HG03025 (cell line): ENCODE measurements around the gene FRMD4A.

Experiments
- ATAC-seq: cut with Tn5 transposase; IDR thresholded peaks from one replicate; pipeline ENCODE4 v1.9.1; 2021; ENCODE audit warnings: mild to moderate bottlenecking, moderate library complexity; ENCODE audit not compliant: unreplicated experiment, low FRiP score

Gene FRMD4A

DNA sequence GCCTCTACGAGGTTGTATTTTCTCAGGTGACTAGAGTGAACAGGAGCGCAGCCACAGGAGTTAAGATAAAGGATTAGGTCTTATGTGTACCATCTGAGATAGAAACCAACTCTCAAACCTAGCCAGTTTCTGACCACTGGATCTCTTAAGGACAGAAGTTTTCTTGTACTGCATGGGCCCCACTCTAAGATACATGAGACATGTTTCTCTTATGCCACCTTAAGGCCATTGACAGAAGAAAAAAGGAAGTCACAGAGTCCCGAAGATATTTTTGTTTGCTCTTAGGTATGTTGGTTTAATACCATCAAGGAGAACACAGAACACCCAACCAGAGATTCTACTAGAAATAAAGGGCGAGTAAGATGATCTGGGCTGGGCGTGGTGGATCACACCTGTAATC lies 335.8 kb downstream of the FRMD4A start:
- no peak for ATAC-seq

DNA sequence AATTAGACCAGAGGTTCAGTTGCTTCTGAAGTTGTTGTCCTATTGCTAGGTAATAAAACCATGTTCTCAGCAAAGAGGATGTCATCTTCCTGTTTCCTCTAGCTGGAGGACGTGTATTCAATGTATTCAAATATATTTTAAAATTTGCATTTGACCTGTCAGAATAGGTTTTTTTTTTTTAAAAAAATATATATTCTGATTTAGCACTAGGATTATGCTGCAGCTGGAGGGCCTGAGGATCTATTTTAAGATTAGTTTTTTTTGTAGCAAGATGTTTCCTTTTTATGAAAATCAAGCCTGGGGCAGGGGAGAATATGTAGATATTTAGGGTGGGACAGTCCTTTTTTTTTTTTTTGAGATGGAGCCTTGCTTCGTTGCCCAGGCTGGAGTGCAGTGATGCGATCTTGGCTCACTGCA lies 337.0 kb downstream of the FRMD4A start:
- ATAC-seq = no peak

DNA sequence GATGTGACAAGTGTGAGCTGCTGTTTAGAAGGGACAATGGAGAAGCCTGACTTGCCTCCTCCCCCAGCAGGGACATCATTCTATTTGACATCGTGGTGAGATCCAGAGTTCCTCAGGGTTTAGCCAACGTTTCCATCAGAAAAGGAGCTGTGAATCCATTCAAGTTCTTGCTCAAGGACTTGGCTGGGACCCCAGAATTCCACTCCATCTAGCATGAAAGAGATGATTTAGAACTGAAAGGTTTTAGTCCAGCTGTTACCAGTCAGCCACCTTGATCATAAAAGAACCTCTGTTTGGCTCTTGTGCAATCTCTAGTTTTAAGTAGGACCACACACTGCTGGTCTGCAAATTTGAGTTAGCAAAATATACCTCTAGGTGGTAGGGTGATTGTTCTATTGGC lies 337.6 kb downstream of the FRMD4A start:
- no peak for ATAC-seq

DNA sequence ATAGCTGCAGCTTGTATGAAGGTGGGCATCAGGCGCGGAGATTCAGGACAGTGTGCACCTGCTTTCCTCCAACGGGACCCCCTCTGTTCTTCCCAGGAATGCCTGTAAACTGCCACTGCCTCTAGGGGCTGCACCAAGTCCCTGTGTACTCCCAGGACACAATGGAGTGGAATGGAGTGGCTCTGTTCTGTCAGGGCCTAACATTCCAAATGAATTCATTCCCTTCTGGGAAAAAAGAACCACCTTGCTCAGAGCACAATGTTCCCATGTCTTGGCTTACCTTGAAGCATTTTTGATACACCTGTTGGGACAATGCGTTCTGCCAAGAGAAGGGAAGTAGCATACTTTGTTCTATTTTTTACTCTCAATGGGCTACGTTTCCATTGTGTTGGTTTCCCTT lies 339.4 kb downstream of the FRMD4A start:
- ATAC-seq = no peak

DNA sequence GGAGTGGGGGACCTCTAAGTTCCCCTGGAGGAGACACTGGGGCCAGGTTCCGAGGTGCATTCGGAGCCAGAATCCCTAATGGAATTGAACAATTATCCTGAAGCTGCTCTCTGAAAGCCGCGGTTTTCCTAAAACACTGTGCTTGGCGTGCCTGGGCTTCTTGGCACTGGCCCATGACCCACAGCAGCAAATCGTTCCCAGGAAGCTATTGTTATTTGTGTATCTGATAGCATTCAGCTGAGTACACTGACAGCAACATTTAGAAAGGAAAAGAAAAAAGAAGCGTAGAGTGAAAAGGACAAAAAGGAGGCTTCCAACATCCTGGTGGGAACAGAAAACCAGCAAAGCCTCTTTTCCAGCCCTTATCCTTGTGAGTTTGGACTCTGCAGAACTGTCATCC lies 339.8 kb downstream of the FRMD4A start:
- no peak for ATAC-seq

DNA sequence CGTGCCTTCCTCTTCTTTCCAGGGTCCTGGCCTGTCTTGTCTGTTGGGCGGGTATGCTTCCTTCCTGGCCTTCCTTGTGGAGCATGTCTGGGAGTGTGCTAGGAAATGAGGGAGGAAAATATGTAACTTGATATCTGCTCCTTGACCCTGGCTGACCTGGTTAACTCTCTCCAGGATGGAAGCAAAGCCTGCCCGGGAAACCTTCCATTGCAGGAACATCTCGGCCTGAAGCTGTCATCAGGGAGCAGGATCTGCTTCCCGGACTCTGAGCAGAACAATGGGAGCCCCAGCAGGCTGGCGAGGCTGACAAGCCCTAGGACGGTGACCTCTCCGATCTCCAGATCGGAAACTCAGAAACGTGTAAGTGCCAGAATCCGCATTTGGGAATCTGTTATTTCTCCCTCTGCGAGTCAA lies 340.3 kb downstream of the FRMD4A start:
- no peak for ATAC-seq

DNA sequence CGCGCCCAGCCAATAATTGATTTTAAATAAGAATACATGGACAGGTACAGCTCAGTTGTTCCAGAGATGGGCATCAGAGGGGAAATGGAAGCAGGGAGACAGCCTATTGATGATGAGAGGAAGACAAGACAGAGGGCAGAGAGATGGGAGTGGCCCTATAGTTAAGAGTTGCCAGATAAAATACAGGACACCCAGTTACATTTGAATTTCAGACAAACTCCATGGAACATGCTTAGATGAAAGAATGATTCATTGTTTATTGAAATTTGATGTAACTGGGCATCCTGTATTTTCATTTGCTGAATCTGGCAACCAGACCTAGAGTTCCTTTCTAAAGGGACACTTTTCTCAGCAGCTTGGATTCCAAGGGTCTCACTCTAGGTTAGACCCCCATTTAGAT lies 341.1 kb downstream of the FRMD4A start:
- no peak for ATAC-seq

DNA sequence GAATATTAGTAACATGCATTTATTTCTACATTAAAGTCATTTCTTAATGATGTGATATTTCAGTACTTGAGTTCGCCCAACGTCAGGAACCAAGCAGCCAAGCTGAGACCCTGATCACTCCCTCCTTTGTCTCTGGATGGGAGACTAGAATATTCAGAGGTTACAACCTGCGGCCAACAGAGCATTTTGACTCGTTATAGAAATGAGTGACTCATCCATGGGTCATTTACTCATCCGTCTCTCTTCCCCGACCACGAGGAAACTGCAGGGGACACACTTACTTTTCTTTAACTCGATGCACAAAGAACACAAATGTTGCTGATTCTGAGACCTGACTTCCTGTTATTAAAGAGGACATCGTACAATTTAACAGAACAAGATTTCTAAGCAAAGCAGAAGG lies 343.3 kb downstream of the FRMD4A start:
- ATAC-seq = no peak

DNA sequence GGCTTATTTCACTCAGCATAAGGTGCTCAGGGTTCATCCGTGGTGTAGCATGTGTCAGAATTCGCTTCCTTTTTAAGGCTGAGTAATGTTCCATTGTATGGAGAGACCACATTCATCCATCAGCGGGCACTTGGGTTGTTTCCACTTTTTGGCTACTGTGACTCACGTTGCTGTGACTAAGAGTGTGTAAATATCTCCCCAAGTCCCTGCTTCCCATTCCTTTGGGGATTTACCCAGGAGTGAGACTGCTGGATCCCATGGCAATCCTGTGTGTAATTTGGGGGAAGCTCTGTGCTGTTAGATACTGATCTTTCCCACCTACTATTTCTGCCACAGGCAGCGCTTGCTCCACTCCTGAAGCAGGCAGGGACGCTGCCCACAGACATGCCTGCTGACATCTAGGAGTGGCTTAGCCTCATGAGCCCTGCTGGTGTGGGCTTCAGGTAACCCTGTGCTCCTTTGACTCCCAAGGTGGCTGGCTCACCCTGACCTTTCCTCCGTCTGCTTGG lies 346.0 kb downstream of the FRMD4A start:
- no peak for ATAC-seq

DNA sequence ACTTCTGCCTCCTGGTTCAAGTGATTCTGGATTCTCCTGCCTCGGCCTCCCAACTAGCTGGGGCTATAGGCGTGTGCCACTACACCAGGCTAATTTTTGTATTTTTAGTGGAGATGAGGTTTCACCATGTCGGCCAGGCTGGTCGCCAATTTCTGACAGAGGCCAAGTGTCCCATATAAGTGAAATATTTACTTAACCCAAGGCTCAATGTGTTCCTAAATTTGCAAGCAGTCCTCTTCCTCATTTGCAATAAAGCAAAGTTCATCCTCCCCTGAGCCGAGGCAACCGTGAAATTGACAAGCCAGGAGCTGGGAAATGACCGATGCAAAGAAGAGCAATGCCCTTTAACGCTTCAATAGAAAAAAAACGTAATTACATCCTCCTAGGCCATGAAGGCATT lies 347.7 kb downstream of the FRMD4A start:
- no peak for ATAC-seq

DNA sequence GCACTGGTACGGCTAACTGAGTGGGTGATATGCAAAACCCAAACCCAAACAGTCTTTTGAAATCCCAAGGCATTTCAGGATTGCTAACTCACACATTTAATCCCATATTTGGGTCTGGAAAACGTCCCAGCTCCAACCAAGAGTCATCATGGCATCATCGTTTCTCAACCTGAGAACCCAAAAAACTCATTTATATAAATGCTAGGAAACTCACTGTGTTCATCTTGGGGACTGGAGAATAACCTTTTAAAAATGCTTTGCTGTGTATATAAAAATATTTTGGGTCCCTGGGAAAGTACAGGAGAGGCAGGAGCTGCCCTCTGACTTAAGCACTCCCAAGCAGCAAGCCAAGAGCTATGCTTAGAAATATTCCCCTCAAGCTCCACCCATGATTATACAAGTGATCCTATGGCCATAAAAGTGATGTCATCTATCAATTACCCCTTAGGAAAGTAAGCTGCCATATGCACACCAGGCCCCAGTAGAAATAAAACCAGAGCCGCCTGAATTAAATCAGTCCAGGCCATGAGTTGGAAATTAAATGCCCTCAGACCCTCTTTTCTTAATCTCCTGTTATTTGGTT lies 352.1 kb downstream of the FRMD4A start:
- ATAC-seq = no peak

DNA sequence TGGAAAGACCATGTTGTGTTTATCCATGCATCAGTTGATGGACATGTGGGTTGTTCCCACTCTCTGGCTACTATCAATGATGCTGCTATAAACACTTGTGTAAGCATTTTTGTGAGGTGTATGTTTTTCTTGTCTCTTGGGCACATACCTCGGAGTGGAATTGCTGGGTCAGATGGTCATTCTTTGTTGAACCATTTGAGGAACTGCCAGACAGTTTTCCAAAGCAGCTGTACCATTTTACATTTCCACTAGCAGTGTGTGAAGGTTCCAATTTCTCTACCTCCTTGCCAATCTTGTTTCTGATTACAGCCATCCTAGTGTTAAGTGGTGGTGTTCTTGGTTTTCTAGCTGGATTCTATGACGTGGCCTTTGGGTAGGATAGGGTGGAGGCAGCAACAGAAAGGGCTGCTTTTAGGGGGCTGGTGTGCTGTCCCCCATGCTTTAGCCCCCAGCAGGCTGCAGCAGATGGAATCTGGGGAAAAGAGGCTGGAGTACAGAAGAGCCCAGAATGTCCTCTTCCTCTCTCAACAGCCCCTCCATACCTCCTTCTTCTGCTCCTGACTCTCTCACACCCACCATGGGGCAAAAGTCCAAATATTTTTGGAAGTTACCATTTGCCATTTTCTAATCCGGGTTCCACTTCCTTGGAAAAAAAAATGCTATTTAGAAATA lies 352.7 kb downstream of the FRMD4A start:
- ATAC-seq = no peak

DNA sequence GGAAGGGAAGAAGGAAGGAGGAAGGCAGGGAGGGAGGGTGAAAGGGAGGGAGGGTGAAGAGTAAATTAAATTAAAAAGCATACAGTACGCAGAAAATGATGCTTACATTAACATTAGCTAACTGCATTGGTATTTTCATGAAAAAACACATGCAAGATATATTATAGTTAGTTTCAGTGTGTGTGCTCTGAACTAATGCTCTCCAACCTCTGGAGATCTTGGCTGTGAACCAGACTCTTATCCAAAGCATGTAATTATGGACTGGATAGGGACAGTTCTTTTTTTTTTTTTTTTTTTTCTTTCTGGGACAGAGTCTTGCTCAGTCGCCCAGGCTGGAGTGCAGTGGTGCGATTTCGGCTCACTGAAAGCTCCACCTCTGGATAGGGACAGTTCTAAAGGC lies 357.0 kb downstream of the FRMD4A start:
- ATAC-seq = no peak

DNA sequence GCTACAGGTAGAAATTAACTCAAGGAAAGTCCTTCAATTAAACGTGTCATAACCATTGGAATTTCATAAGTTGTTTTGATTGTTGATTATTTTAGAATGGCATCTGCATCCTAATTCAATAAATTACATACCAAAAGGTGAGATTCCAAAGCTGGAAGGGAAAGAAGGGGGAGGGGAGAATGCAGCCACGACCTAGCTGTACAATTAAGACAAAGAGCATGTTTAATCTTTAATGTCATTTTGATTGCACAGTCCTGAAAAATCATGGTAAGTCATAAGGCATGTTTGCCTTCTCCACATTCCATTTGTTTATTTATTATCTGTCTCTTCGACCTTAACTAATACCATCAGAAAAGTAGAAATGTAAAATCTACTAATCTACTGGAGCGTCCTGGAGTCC lies 358.1 kb downstream of the FRMD4A start:
- ATAC-seq = no peak

DNA sequence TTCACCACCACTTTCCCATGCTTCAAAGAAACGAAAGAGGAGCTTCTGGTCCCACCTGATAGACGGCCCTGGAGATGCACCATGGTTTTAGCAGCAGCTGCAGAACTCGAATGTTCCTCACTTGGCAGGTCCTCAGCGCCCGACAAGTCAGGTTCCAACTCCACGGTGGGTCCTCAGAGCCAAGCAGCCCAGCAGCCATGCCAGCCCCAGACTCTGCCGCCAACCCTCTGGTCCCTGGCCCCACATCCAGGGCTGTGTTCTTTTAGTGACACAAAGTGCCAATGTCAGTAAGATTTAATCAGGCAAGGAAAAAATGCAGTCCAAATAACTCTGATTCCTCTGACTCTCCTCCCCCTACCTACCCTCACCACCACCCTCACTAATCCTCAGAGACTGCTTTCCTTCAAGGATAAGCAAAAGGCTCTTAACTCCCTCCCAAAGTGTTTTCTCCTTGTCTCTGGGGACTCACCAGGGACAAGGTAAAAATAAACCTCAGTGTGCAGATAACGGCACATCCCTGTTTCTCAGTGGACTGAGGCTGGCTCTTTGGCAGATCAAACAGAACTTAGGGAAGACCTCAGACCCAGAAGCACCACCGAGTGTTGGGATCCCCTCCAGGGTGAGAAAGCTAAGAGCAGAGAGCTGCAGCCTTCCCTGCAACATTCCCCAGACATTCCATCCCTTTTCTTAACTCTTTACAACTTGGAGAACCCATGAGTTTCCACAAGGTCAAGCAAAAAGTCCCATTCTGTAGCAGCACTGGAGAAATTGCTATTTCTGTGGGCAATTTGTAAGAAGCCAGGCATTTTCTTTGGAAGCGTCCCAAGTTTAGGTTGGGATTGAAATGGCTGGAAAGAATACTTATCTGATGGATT lies 358.9 kb downstream of the FRMD4A start:
- no peak for ATAC-seq

DNA sequence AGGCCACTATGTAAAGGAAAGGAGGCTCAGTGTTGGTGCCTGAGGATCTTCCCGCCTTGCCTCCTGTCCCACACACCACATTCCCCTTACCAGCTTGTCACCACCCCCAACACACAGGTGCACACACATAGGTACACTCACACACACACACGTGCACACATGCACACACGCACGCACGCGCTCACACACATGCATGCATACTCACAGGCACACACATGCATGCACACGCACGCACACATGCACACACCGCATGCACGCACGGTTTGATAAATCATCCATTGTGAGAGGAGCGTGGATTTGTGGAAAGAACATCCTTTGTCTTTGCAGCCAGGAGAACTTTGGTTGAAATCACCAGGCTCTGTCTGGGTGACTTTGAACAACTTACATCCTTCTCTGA lies 359.8 kb downstream of the FRMD4A start:
- ATAC-seq = no peak

DNA sequence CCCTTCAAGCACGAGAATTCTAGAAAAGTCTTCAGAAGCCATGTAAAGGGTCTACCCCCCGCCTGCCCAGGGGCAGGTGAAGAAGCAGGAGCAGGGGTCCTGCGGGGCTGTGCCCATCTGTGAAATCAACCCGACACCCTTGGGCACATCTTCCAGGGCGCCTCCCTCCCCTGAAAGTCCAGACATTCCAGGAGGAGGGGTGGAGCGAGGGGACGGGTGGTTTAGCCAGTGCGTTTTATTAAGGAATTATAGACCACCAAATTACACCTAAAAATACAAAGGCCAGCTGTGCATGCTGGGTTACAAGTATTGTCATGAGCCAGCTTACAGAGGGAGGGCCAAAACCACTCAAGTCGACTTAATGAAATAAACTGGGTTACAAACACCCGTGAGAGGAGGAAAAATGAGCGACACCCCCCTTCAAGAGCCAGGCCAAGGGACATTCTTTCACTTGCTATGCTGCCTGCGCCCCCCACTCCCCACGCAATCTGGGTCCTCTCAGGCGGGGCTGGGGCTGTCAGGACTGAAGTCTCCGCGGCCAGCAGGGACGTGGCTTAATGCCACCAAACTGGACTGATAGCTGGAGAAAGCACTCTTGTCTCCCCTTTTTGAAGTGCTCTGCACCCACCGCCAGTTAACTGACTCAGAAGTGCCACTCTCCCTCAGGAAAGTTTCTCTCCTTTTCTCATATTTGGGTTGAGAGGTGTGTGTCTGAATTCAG lies 360.3 kb downstream of the FRMD4A start:
- ATAC-seq = no peak

DNA sequence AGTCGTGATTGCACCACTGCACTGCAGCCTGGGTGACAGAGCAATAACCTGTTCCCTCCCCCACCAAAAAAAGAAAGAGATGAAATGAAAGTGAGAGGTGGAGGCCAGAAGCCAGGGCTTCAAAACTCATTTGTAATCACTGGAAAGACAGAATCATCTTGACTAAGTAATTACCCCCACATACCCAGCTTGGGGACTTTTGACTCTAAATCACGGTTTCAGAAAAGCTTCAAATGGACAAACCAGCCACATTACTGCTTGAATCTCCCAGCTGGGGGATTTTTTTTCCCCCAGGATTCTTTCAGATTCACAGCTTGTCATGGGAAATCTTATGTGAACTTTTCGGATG lies 361.0 kb downstream of the FRMD4A start:
- ATAC-seq = no peak

DNA sequence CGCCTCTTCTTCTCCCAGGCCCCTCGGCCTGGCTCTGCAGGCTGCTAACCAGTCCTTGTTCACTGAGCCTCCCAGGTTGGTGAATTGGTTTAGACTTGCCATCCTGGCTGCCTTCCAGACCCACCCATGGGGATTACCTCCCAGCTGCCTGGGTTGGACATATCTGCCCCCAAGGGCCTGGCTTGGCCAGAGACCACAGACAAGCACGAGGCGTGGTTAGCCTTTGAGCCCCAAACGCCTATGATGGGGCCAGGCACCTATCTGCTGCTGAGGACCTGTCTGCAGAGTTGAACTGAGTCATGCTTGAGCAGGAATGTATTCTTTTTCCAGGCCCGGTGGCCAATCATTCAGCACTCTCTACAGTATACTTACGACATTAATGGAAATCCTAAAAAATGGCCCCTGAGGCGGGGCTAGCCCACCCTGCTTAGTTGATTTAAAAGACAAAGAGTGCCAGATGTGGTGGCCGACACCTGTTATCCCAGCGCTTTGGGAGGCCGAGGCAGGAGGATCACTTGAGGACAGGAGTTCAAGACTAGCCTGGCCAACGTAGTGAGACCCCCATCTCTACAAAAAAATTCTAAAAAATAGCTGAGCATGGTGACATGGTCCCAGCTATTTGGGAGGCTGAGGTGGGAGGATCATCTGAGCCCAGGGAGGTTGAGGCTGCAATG lies 361.5 kb downstream of the FRMD4A start:
- no peak for ATAC-seq

DNA sequence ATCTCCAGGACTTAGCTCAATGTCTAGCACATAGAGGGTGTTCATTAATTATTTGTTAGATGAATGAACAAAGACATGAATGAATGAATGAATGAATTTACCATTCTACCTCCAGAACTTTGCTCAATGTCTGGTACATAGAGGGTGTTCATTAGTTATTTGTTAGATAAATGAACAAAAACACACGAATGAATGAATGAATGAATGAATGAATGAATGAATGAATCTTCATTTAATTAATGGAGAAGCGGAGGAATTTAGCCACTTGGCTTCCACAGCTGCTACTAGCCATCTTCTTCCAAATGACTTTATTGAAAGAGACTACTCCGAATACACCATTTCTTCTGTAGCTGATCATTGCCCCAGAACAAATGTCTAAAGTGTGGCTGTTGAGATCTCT lies 368.9 kb downstream of the FRMD4A start:
- no peak for ATAC-seq
